Esophagus squamous epithelium (tissue), 5 donors: ENCODE measurements around the gene ABCF1. TPM values are rescaled to one million over a fixed set of nuclear protein-coding genes. Genes with fewer than 3 reads are reported as not detected.

ENCODE experiments used
- DNase-seq: peaks from one replicate; lab custom pipeline; 2025; lab: John Stamatoyannopoulos, UW
- H3K27ac ChIP-seq, 4 donors: fragments of 200-600 bp; sonication (generic); one replicate each; pipeline ENCODE4 v1.5.1; 2016 to 2019; ENCODE audit warnings: mild to moderate bottlenecking in 1 of 4
- H3K27me3 ChIP-seq, 4 donors: fragments of 200-600 bp; sonication (generic); 1 replicate in 3 of 4; 2 replicates in 1 of 4; pipeline versions ENCODE4 v1.5.1 to v1.6.0; 2017 to 2021; ENCODE audit warnings: antibody characterized with exemption in 1 of 4
- H3K36me3 ChIP-seq, 3 donors: fragments of 200-600 bp; sonication (generic); one replicate each; pipeline ENCODE4 v1.5.1; 2016 to 2019
- H3K4me1 ChIP-seq, 3 donors: fragments of 200-600 bp; sonication (generic); one replicate each; pipeline ENCODE4 v1.5.1; 2017 to 2019
- H3K4me3 ChIP-seq, 4 donors: fragments of 200-600 bp; sonication (generic); 1 replicate in 3 of 4; 2 replicates in 1 of 4; pipeline ENCODE4 v1.5.1; 2016 to 2019; ENCODE audit warnings: mild to moderate bottlenecking in 2 of 4, moderate library complexity in 1 of 4
- H3K9me3 ChIP-seq, 3 donors: fragments of 200-600 bp; sonication (generic); one replicate each; pipeline ENCODE4 v1.5.1; 2016 to 2019
- CTCF ChIP-seq, 6 experiments: fragments of 450-650 bp in 4 of 6; fragments of 200-600 bp in 2 of 6; sonication (generic) in 2 of 6; IDR thresholded peaks; one replicate each; pipeline ENCODE4 v1.5.1; 2016 to 2019; ENCODE audit warnings: antibody characterized with exemption in 6 of 6, mild to moderate bottlenecking in 4 of 6, moderate library complexity in 4 of 6
- POLR2A ChIP-seq, 4 donors: fragments of 450-650 bp; IDR thresholded peaks; one replicate each; pipeline ENCODE4 v1.6.1; 2017; ENCODE audit warnings: antibody characterized with exemption in 4 of 4, mild to moderate bottlenecking in 4 of 4, moderate library complexity in 3 of 4
- WGBS, 2 donors: methylation state at CpG; one replicate each; pipeline ENCODE4 v1.1.5; 2018; 5-methylcytosine and 5-hydroxymethylcytosine counted together
- intact Hi-C: fragments of 100-400 bp; cut with DNase I; formaldehyde crosslinking; loops from one replicate; pipeline ENCODE4 v1.15.0; 2022
- total RNA-seq, 4 donors: library from RNA; depleted of rRNA; stranded (reverse); fragments of >200 nt; gene quantifications; one replicate each; pipeline ENCODE4 v1.1.0, GENCODE V29; 2016
- donor health status: DM: yes; HTN: yes; CAD: no.

Gene ABCF1
- total RNA-seq, 4 donors from 2014 or later: 31.0 to 42.3 (median 36.0) TPM

DNA sequence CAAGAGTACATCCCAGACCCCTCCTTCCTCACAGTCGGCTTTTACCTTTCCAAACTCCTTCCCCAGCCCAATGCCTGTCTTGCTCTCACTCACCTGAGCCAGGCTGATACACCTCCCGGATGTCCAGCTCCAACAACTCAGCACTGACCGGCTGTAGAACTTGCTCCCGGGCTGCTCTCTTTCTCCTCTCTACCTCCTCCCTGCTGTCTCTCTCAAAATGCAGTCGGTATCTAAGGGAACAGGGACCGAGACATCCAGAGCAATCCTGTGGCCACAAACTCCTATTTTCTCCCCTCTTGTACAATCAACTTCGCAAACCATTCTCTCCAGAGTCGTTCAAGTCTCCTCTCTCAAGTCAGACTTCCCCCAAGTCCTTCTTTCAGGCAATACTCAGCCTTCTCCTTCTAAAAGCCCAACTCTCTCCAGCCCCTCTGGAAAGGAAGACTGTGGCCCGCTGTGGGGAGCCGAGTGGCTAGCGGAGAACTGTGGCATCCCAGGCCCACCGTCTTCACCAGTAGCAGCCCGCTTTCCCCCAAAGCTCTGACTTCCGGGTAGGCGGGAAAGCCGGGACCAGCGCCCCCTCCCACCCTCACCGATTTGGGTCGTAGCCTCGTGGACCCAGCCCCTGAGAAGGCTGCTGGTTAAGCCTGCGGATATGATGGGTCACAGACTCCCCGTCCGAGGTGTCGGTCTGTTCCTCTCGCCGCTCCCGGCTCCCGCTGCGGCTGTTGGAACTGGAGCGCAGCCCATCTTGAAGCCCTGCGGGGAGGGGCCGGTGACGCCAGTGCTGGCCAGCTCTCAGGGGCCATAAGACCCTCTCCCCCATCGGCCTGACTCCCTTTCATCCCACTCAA, 16.1 kb upstream of the ABCF1 start:
- intact Hi-C loops: no loop called here
- peaks cover 7 to 33% (median 20%) of the 10 kb centered on the region in 3 donors for H3K4me1 ChIP-seq
- no peaks in the 10 kb centered on the region for H3K9me3 ChIP-seq
- DNase-seq: peak; percentile 22
- no peaks in the 10 kb centered on the region for H3K27me3 ChIP-seq
- TF ChIP-seq CTCF (IDR thresholded peaks at IDR 0.05) (no peak), POLR2A (IDR thresholded peaks at IDR 0.05) (no peak)
- 11 to 19% methylated on average over 18 to 25 of the region's 34 CpGs for WGBS, 2 donors
- peak overlapping the region; percentile 96 to 100 (median 99) for H3K27ac ChIP-seq
- H3K36me3 ChIP-seq: peaks cover 14 to 45% (median 19%) of the 10 kb centered on the region in 3 donors
- peak overlapping the region; percentile 54 to 100 (median 92) for H3K4me3 ChIP-seq

GRCh38 chr6:30555816-30556065, 15.5 kb upstream of the ABCF1 start:
- Histone ChIP-seq H3K4me1 (peaks cover 7 to 33% (median 20%) of the 10 kb centered on the region in 3 donors), H3K9me3 (no peaks in the 10 kb centered on the region), H3K27me3 (no peaks in the 10 kb centered on the region), H3K36me3 (peaks cover 14 to 40% (median 19%) of the 10 kb centered on the region in 3 donors), H3K4me3 (peak overlapping the region; percentile 54 to 100 (median 92)), H3K27ac (peak overlapping the region; percentile 96 to 100 (median 99))
- intact Hi-C loops: no loop called here
- TF ChIP-seq POLR2A (IDR thresholded peaks at IDR 0.05) (no peak), CTCF (IDR thresholded peaks at IDR 0.05) (no peak)
- DNase-seq: no peak
- 0 to 8% methylated on average over 2 to 4 of the region's 15 CpGs for WGBS, 2 donors

- Histone ChIP-seq H3K4me1 (peaks cover 7 to 33% (median 20%) of the 10 kb centered on the region in 3 donors), H3K9me3 (no peaks in the 10 kb centered on the region), H3K36me3 (peaks cover 14 to 36% (median 15%) of the 10 kb centered on the region in 3 donors), H3K4me3 (peak within 1 kb of the TSS; percentile 54 to 100 (median 92)), H3K27ac (peak within 1 kb of the TSS; percentile 96 to 100 (median 99)), H3K27me3 (no peaks in the 10 kb centered on the region)
- intact Hi-C loops: no loop called here
- peak in 1 of 6 experiments; percentile 27 for TF ChIP-seq CTCF (IDR thresholded peaks at IDR 0.05)
- peak in 2 of 4 donors; percentile 47 to 56 for TF ChIP-seq POLR2A (IDR thresholded peaks at IDR 0.05)
- peak; percentile 91 for DNase-seq
- 0 to 2% methylated on average over 19 to 37 of the region's 71 CpGs for WGBS, 2 donors
Measured at GRCh38 chr6:30556066-30556905, 15.0 kb upstream of the ABCF1 start, which contains the start of gene GNL1. GNL1 (minus strand) TSS chr6:30556489; CDS start chr6:30556203, 286 bp downstream.

- intact Hi-C loops: no loop called here
- peak within 1 kb of the TSS; percentile 96 to 100 (median 99) for H3K27ac ChIP-seq
- peaks cover 7 to 33% (median 20%) of the 10 kb centered on the region in 3 donors for H3K4me1 ChIP-seq
- WGBS, 2 donors: 0 to 1% methylated on average over 23 to 31 of the region's 42 CpGs
- no peaks in the 10 kb centered on the region for H3K9me3 ChIP-seq
- peaks cover 11 to 36% (median 14%) of the 10 kb centered on the region in 3 donors for H3K36me3 ChIP-seq
- DNase-seq: peak; percentile 78
- no peaks in the 10 kb centered on the region for H3K27me3 ChIP-seq
- TF ChIP-seq CTCF (IDR thresholded peaks at IDR 0.05) (no peak), POLR2A (IDR thresholded peaks at IDR 0.05) (peak in 2 of 4 donors; percentile 37 to 45)
- peak within 1 kb of the TSS; percentile 54 to 100 (median 92) for H3K4me3 ChIP-seq
Measured at GRCh38 chr6:30556906-30557682, 14.1 kb upstream of the ABCF1 start, which contains the start of gene PRR3. PRR3 (plus strand) TSS chr6:30557295; CDS start chr6:30557345, 50 bp downstream.
